Breast epithelium (tissue), 3 donors: ENCODE measurements around the gene ZBTB24.

Experiments used
- POLR2A ChIP-seq: fragments of 450-650 bp; IDR thresholded peaks from one replicate; pipeline ENCODE4 v1.6.1; 2016; ENCODE audit warnings: antibody characterized with exemption, mild to moderate bottlenecking, moderate library complexity
- TF ChIP-seq, protein P1 (sequence below), 3 donors: fragments of 450-650 bp; IDR thresholded peaks; one replicate each; pipeline ENCODE4 v1.5.1; 2016 to 2017; ENCODE audit warnings: antibody characterized with exemption in 3 of 3, mild to moderate bottlenecking in 3 of 3, moderate library complexity in 3 of 3

- TF ChIP-seq, protein P1, sequence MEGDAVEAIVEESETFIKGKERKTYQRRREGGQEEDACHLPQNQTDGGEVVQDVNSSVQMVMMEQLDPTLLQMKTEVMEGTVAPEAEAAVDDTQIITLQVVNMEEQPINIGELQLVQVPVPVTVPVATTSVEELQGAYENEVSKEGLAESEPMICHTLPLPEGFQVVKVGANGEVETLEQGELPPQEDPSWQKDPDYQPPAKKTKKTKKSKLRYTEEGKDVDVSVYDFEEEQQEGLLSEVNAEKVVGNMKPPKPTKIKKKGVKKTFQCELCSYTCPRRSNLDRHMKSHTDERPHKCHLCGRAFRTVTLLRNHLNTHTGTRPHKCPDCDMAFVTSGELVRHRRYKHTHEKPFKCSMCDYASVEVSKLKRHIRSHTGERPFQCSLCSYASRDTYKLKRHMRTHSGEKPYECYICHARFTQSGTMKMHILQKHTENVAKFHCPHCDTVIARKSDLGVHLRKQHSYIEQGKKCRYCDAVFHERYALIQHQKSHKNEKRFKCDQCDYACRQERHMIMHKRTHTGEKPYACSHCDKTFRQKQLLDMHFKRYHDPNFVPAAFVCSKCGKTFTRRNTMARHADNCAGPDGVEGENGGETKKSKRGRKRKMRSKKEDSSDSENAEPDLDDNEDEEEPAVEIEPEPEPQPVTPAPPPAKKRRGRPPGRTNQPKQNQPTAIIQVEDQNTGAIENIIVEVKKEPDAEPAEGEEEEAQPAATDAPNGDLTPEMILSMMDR (IDR thresholded peaks at IDR 0.05), result no peak
- no peak for TF ChIP-seq POLR2A
Observed at GRCh38 chr6:109417646-109418045, 65.4 kb downstream of the ZBTB24 start.
